Measurements from ENCODE around the gene MMP26. TPM values are rescaled to one million over a fixed set of nuclear protein-coding genes. Genes with fewer than 3 reads are reported as not detected.
"Not testable (repeated sequence)": the region's sequence is repeated elsewhere in the genome, so short reads cannot be mapped to it uniquely, and the experiment has no call there.

Gene MMP26
- polyA plus RNA-seq, 1 donor (not counting 4 experiments of a cell fraction or from before 2014, with no cell fraction given), result not detected

- H2AFZ ChIP-seq (ENCODE audit: control insufficient read depth, low read length), result no peak overlapping the region
Measured at GRCh38 chr11:4713241-4713640, 8.7 kb downstream of the MMP26 start.

GRCh38 chr11:4714300-4714699 lies 9.7 kb downstream of the MMP26 start:
- Histone ChIP-seq H3K27ac (ENCODE audit: control insufficient read depth, insufficient read depth, low read length) (no peak overlapping the region), H3K4me1 (ENCODE audit: control insufficient read depth, extremely low read depth, insufficient read depth, low read length) (no peaks in the 10 kb centered on the region), H2AFZ (ENCODE audit: control insufficient read depth, low read length) (no peak overlapping the region), H3K9ac (ENCODE audit: control insufficient read depth, extremely low read depth, insufficient read depth, low read length) (no peak overlapping the region), H3K36me3 (ENCODE audit: control insufficient read depth in 2 of 2, extremely low read depth in 1 of 2, insufficient read depth in 2 of 2, low read length in 2 of 2) (no peaks in the 10 kb centered on the region), H4K20me1 (ENCODE audit: control insufficient read depth, extremely low read depth, insufficient read depth, low read length) (no peaks in the 10 kb centered on the region), H3K9me3 (ENCODE audit: control insufficient read depth, low read depth, low read length) (no peaks in the 10 kb centered on the region), H3K9me1 (ENCODE audit: control insufficient read depth, extremely low read depth, insufficient read depth, low read length) (no peaks in the 10 kb centered on the region), H3K4me3 (ENCODE audit: control insufficient read depth in 2 of 3, extremely low read depth in 1 of 3, insufficient read depth in 2 of 3, low read depth in 1 of 3, low read length in 3 of 3) (no peak overlapping the region), H3K79me2 (ENCODE audit: control insufficient read depth, insufficient read depth, low read length) (no peaks in the 10 kb centered on the region), H3K27me3 (ENCODE audit: control insufficient read depth, extremely low read depth, insufficient read depth, low read length) (no peaks in the 10 kb centered on the region), H3K4me2 (ENCODE audit: control insufficient read depth, extremely low read depth, insufficient read depth, low read depth, low read length) (no peak overlapping the region)
- no peak for DNase-seq (ENCODE audit: low read depth, low spot score)
- dilution Hi-C loops (cut with MboI; ENCODE audit: extremely low pct_ligation_motif_present, low sequenced_read_pairs), result no loop called here
- no peak for FAIRE-seq
- TF ChIP-seq EZH2 (IDR thresholded peaks at IDR 0.05; ENCODE audit: low read length), result no peak
- no peak for TF ChIP-seq CTCF (optimal IDR thresholded peaks at IDR 0.05 in 1 of 3, IDR thresholded peaks at IDR 0.05 in 1 of 3, conservative IDR thresholded peaks at IDR 0.05 in 1 of 3; ENCODE audit: extremely low read depth in 1 of 3, insufficient read depth in 2 of 3, low read length in 3 of 3)

More at GRCh38 chr11:4713241-4713640, 8.7 kb downstream of the MMP26 start:
- Histone ChIP-seq H3K27me3 (ENCODE audit: control insufficient read depth, extremely low read depth, insufficient read depth, low read length) (no peaks in the 10 kb centered on the region), H3K4me1 (ENCODE audit: control insufficient read depth, extremely low read depth, insufficient read depth, low read length) (no peaks in the 10 kb centered on the region), H3K4me2 (ENCODE audit: control insufficient read depth, extremely low read depth, insufficient read depth, low read depth, low read length) (no peak overlapping the region), H3K4me3 (ENCODE audit: control insufficient read depth in 2 of 3, extremely low read depth in 1 of 3, insufficient read depth in 2 of 3, low read depth in 1 of 3, low read length in 3 of 3) (no peak overlapping the region), H3K79me2 (ENCODE audit: control insufficient read depth, insufficient read depth, low read length) (no peaks in the 10 kb centered on the region), H4K20me1 (ENCODE audit: control insufficient read depth, extremely low read depth, insufficient read depth, low read length) (no peaks in the 10 kb centered on the region), H3K9me3 (ENCODE audit: control insufficient read depth, low read depth, low read length) (no peaks in the 10 kb centered on the region), H3K9me1 (ENCODE audit: control insufficient read depth, extremely low read depth, insufficient read depth, low read length) (no peaks in the 10 kb centered on the region), H3K27ac (ENCODE audit: control insufficient read depth, insufficient read depth, low read length) (no peak overlapping the region), H3K36me3 (ENCODE audit: control insufficient read depth in 2 of 2, extremely low read depth in 1 of 2, insufficient read depth in 2 of 2, low read length in 2 of 2) (no peaks in the 10 kb centered on the region), H3K9ac (ENCODE audit: control insufficient read depth, extremely low read depth, insufficient read depth, low read length) (no peak overlapping the region)
- no peak for TF ChIP-seq CTCF (optimal IDR thresholded peaks at IDR 0.05 in 1 of 3, IDR thresholded peaks at IDR 0.05 in 1 of 3, conservative IDR thresholded peaks at IDR 0.05 in 1 of 3; ENCODE audit: extremely low read depth in 1 of 3, insufficient read depth in 2 of 3, low read length in 3 of 3)
- dilution Hi-C loops (cut with MboI; ENCODE audit: extremely low pct_ligation_motif_present, low sequenced_read_pairs), result no loop called here
- FAIRE-seq (peak; percentile 46), DNase-seq (ENCODE audit: low read depth, low spot score) (no peak)

- H3K4me1 ChIP-seq (ENCODE audit: control insufficient read depth, extremely low read depth, insufficient read depth, low read length); H3K4me3 ChIP-seq (ENCODE audit: control insufficient read depth in 2 of 3, extremely low read depth in 1 of 3, insufficient read depth in 2 of 3, low read depth in 1 of 3, low read length in 3 of 3); H3K36me3 ChIP-seq (ENCODE audit: control insufficient read depth in 2 of 2, extremely low read depth in 1 of 2, insufficient read depth in 2 of 2, low read length in 2 of 2); H3K79me2 ChIP-seq (ENCODE audit: control insufficient read depth, insufficient read depth, low read length); H4K20me1 ChIP-seq (ENCODE audit: control insufficient read depth, extremely low read depth, insufficient read depth, low read length); H3K9me3 ChIP-seq (ENCODE audit: control insufficient read depth, low read depth, low read length); H3K27ac ChIP-seq (ENCODE audit: control insufficient read depth, insufficient read depth, low read length); H3K27me3 ChIP-seq (ENCODE audit: control insufficient read depth, extremely low read depth, insufficient read depth, low read length); dilution Hi-C loops (cut with MboI; ENCODE audit: extremely low pct_ligation_motif_present, low sequenced_read_pairs); H3K9ac ChIP-seq (ENCODE audit: control insufficient read depth, extremely low read depth, insufficient read depth, low read length); H3K4me2 ChIP-seq (ENCODE audit: control insufficient read depth, extremely low read depth, insufficient read depth, low read depth, low read length); H2AFZ ChIP-seq (ENCODE audit: control insufficient read depth, low read length); FAIRE-seq; H3K9me1 ChIP-seq (ENCODE audit: control insufficient read depth, extremely low read depth, insufficient read depth, low read length); DNase-seq (ENCODE audit: low read depth, low spot score): not testable (repeated sequence)
Measured at GRCh38 chr11:4722616-4723534, 18.3 kb downstream of the MMP26 start.
